HG03025 (cell line): ENCODE data around the gene PRRT1B.
"Not testable (repeated sequence)": the region's sequence is repeated elsewhere in the genome, so short reads cannot be mapped to it uniquely, and the experiment has no call there.

Source experiments
- ATAC-seq: cut with Tn5 transposase; IDR thresholded peaks from one replicate; pipeline ENCODE4 v1.9.1; 2021; ENCODE audit warnings: mild to moderate bottlenecking, moderate library complexity; ENCODE audit not compliant: unreplicated experiment, low FRiP score

PRRT1B gene

DNA sequence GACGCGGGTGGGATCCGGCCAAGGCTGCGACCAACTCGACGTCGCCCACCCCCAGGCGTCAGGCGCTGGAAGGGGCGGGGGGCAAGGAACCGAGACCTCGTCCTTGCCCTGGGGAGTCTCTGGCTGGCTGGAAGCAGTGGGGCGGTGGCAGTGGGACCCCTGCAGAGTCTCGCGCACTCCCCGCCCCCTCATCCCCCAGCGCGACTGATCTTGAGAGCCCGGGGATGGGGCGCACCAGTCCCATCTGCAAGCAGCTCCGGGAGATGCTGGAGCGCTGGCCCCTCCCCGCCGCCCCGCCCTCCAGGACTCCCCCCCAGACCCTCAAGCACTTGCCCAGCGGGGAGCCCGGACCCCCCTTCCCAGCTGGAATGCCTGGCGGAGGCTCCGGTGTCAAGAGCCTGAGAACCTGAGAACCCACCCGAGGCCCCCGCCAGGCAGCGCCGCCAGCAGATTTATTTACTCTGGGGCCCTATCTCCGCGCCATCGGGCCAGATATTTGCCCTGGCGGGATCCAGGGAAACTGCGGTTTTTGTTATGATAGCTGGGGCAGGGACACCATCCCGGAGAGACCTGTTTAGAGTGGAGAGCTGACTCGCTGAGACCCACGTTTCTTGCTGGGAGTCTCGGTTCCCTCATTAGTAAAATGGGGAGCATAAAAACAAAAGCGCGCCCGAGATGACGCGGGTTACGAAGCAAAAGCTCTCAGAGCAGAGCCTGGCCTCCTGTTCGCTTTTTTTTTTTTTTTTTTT, 1.2 kb downstream of the PRRT1B start:
- ATAC-seq: no peak

DNA sequence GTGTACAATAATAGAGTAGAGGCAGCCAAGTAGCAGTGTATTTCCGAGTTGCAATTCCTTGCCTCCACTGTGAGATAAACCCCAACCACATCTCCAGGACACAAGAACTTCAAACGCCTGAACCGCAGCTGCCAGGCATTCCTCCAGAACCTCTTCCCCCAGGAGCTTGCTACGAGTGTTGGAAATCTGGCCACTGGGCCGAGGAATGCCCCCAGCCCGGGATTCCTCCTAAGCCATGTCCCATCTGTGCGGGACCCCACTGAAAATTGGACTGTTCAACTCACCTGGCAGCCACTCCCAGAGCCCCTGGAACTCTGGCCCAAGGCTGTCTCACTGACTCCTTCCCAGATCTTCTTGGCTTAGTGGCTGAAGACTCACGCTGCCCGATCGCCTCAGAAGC, 3.9 kb downstream of the PRRT1B start:
- ATAC-seq: not testable (repeated sequence)

DNA sequence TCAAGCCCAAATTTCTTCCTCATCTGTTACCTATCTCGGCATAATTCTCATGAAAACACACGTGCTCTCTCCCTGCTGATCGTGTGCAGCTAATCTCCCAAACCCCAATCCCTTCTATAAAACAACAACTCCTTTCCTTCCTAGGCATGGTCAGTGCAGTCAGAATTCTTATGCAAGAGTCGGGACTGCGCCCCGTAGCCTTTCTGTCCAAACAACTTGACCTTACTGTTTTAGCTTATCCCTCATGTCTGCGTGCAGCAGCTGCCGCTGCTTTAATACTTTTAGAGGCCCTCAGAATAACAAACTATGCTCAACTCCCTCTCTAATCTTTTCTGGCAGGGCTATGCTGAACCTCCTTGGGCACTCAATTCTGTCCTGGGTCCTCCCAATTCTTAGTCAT, 5.1 kb downstream of the PRRT1B start:
- ATAC-seq: not testable (repeated sequence)

DNA sequence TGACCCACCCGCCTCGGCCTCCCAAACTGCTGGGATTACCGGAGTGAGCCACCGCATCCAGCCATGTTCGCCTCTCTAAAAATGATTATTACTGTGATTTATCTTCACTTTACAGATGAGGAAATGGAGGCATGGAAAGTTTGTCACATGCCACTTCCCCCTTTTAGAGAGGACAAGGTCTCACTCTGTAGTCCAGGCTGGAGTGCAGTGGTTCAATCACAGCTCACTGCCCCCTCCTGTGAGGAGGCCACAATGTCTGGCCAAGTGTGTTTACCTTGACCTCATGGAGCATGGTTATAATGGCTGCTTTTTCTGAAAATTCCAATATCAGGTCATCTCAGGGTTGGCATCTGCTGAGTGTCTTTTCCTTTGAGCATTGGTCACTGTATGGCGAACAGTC, 6.7 kb downstream of the PRRT1B start:
- ATAC-seq: no peak

DNA sequence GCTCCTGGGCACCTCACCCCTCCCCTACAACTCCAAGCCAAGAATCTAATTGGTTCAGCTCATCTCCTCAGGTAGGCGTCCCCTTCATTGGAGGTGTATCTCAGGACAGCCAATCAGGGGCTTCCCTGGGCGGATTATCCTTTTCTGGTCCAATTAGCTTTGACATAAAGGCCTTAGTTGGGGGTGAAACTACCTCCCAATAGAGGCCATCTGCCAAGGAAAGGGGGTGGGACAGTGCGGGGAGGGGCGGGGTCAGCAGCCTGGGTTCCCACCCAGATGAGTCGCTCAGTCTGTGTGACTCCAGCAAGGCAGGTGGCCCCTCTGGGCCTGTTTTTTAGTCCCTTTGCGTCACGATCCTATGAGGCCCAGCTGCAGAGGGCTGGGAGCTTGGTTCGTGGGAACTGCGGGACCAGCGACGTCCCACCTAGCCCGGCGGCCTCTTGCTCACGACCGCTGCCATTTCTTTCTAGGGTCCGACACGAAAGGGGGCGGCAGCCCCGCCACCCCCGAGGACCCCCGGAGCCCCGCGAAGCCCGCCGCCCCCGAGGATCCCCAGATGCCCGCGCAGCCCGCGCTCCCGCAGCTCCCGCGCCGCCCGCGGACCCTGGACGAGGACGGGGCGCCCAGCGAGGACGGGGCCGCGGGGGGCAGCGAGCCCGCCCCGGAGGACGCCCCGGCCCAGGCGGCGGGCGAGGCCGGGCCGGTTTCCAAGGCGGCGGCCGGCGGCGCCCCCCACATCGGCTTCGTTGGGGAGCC, 8.9 kb downstream of the PRRT1B start:
- ATAC-seq: no peak

DNA sequence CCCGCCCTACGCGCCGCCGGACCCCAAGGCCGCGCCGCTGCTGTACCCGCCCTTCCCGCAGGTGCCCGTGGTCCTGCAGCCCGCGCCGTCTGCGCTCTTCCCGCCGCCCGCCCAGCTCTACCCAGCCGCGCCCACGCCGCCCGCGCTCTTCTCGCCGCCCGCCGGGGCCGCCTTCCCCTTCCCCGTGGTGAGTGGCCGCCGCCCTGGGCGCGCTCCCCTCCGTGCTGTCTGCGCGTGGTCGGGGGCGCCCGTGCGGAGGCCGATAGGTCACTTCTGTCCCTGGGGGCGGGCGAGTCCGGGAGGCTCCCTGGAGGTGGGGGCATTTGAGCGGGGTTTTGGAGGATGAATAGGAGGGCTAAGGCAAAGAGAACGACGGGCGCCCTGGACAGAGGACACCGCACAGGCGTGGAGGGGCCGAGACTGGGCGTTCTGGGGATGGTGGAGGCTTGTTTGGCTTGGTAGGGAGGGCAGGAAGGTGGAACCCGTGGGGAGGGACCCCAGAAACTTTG, 9.6 kb downstream of the PRRT1B start:
- no peak for ATAC-seq

DNA sequence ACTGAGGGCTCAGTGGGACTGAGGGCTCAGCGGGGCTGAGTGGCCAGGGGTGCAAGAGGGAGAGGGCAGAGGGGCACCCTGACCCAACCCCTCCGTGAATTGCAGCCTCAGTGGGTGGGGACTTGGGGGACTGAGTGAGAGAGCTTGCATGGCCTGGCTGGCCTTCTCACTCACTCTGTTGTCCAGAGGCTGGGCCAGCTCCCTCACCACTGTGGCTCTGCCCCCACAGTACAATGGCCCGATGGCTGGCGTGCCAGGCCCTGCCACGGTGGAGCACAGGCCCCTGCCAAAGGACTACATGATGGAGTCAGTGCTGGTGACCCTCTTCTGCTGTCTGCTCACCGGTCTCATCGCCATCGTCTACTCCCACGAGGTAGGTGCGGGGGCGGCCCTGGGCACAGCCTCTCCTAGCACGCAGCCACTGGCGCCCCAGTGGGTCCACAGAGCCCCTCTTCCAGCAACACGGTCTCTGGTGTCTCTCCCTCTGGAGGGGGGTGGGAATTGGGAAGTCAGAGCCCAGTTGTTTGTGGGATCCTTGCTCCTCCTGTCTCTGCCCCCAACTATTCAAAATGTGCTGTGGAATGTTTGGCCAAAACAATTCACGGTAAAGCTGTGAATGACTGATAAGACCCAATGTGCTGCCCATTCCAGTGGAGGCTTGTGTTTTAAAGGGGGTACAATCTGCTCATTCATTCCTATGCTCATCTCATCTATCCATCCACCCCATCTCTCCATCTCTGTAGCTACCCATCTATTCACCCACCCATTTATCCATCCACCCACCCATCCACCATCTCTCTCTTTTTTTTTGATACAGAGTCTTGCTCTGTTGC, 10.7 kb downstream of the PRRT1B start:
- ATAC-seq: no peak

DNA sequence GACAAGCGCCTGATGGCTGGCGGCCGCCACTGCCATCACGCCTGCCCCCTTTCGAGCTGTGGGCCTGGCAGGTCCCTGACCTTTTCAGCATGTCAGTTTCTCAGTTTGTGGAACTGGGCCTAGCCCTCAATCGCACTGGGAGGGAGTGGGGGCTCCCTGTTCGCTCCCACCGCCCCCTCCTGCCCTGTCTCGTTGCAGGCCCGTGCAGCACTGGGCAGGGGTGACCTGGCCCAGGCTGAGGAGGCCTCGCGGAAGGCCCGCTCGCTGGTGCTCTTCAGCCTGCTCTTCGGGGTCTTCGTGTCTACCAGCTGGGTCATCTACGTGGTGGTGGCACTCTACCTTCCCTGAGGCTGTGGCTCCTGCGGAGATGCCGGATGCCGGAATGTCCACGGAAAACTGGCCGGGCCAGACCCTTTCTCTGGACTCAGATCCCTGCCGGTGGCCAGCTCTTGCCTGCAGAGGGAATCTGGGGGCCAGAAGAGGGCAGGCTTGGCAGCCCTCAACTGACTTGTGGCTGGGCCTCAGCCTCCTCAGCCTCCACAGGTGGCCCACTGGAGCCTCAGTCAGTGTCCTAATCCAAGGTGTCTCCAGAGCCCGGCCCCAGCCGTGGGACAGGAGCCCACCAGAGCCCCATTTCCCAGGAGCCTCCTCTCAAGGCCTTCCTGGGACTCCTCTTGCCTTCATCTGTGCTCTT, 12.7 kb downstream of the PRRT1B start:
- no peak for ATAC-seq

DNA sequence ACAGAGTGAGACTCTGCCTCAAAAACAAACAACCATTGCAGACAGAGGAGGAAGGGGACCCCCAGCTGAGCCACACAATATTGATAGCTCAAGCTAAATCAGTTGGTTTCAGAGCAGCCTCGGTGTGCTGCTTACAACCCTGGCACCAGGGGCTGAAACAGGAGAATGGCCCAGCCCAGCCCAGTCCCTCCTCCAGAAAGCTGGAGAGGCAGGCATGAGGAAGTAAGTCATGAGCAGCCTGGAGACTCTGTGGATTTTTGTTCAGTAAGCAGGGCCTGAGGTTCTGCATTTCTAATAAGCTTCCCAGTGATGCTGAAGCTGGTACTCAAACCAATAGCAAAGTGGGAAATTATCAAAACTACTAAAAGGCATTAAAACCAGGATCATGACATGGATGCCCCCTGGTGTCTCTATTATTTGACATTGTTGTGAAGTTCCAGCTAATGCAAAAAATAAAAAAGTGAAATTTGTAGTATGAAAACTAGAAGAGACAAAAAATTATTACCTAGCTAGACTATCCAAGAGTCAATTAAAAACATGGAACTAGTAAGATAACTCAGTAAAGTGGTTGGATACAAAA, 14.2 kb downstream of the PRRT1B start:
- no peak for ATAC-seq

DNA sequence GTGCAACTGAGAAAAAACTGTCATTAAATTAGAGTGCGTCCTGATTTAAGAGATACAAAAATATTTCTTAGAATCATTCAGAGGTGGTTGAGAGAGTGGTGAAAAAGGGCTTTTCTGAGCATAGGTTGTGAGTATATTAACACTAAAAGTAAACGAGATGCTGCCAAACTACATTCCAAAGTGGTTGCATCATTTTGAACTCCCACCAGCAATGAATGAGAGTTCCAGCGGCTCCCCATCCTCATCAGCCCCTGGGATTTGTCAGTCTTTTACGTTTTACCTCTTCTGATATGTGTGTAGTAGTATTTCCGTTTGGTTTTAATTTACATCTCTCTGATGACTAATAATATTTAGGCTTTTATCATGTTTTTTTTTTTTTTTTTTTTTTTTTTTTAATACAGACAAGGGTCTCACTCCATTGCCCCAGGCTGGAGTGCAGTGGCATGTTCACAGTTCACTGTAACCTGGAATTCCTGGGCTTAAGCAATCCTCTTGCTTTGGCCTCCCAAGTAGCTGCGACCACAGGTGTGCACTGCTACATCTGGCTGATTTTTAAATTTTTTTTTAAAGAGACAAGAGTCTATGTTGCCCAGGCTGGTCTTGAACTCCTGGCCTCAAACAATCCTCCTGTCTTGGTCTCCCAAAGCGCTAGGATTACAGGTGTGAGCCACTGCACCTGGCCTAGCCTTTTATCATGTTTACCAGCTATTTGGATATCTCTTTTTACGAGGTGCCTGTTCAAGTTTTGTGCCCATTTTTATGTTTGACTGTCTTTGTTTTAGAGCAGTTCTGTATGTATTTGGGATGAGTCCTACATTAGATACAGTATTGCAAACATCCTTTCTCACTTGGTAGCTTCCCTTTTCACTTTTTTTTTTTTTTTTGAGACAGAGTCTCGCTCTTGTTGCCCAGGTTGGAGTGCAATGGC, 17.0 kb downstream of the PRRT1B start:
- no peak for ATAC-seq

DNA sequence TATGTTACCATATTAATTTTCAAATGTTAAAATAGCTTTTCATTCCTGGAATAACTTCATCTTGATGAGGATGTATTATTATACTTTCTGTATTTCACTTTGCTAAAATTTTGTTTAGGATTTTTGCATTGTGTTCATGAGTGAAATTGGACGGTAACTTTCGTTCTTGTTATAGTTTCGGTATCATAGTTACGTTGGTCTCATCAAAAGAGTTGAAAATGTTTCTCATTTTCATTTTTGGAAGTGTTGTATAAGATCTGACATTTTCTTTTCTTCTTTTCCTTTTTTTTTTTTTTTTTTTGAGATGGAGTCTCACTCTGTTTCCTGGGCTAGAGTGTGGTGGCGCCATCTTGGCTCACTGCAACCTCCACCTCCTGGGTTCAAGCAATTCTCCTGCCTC, 20.0 kb downstream of the PRRT1B start:
- no peak for ATAC-seq

DNA sequence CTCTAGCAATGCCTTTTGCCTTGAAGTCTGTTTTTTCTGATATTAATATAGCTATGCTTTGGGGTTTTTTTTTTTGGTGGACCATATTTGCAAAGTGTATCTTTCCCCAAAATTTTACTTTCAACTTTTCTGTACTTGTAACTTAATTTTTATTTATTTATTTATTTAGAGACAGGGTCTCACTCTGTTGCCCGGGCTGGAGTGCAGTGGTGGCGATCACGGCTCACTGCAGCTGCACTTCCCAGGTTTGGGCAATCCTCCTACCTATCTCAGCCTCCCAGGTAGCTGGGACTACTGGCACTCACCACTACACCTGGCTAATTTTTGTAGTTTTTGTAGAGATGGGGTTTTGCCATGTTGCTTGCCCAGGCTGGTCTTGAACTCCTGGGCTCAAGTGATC, 20.8 kb downstream of the PRRT1B start:
- no peak for ATAC-seq

DNA sequence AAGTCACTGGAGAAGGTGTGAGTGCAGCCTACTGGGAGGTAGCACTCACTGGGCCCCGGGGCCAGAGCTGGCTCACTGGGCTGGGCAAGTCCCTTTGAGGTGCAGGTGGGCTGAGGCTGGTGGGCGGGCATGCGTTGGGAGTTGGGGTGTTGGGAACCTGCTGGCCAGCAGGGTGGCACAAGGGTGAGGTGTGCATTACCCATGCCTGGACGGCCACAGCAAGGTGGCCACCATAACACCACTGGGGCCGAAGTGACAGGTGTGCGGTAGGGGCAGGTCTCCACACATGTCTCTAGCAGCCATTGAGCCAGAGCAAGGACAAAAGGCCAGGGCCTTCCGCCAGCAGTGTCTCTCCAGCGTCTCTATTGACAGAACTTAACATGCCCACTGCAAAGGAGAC, 22.6 kb downstream of the PRRT1B start:
- ATAC-seq: no peak

DNA sequence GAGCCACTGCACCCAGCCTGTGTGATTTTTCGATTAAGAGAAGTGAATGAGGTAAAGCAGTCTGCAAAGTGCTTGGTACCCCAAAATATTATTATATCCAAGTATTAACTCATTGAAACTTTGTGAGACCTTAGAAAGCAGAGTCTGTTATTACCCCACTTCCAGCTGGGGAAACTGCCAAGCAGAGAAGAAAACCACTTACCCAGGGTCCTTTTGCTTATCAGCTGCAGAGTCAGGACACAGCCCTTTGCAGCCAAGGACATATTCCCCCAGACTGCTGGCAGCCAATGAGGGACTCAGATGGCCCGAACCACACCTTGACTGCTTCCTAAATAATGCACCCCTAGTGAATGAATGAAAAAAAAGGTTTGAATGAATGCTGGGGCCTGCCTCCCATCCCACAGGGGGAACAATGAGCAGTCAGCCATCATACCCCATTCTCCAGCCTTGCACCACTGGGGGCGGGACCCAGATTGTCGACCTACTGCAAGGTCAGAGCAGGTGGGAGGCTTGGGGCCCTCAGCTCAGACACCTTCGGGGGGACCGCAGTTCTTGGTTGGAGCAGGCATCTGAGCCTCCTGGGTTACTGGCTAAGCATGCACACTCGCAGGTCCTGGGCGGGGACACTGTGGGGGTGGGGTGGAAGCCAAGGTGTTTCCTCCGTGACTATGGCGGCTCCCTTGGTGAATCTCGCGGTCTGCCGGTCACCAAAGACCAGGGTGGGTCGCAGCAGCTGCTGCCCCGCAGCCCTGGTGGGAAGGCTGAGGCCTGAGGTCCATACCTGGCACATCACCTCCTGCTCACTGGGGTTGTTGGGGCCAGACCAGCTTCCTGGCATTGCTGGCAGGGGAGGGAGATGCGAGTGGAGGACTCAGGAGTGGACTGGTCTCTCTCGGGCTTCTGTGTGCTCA, 29.7 kb downstream of the PRRT1B start:
- no peak for ATAC-seq

DNA sequence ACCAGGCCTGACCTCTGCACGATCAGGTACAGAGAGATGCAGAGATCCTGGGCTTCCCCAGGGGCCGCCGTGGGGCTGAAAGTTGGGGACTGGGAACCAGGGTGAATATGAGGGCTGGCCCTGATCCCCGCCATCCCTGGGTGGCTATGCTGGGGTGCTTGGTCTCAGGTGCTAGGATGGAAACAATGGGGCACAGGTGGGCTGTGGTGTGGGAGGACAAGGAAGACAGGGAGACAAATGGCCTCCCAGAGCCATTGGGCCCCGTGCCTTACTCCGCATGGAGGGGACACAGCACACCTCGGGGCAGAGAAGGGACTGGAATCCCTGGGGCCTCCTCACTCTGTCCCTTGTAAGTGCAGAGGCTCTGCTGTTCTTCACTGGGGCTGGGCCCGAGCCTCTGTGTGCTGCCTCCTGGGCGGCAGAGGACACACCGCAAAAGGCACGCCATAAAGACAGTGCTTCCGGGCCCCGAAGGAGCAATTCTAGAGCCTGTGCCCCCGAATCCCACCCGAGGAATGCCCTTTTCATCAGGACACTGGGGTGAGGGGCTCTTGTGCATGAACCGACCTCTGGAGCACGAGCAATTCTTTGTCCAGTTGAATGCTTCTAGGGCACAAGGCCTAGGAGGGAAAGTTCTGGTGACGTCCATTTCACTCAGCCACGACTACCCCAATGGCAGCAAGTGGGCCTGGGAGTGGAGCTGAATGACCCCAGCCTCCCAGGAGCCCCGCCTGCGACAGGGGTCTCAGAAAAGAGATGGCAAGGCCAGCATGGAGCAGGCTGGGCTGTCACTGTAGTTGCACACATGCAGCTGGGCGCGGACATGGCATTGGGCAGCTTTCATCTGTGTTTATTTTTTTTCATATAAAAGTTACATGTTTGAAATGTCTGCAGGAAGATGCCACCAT, 30.9 kb downstream of the PRRT1B start:
- no peak for ATAC-seq

DNA sequence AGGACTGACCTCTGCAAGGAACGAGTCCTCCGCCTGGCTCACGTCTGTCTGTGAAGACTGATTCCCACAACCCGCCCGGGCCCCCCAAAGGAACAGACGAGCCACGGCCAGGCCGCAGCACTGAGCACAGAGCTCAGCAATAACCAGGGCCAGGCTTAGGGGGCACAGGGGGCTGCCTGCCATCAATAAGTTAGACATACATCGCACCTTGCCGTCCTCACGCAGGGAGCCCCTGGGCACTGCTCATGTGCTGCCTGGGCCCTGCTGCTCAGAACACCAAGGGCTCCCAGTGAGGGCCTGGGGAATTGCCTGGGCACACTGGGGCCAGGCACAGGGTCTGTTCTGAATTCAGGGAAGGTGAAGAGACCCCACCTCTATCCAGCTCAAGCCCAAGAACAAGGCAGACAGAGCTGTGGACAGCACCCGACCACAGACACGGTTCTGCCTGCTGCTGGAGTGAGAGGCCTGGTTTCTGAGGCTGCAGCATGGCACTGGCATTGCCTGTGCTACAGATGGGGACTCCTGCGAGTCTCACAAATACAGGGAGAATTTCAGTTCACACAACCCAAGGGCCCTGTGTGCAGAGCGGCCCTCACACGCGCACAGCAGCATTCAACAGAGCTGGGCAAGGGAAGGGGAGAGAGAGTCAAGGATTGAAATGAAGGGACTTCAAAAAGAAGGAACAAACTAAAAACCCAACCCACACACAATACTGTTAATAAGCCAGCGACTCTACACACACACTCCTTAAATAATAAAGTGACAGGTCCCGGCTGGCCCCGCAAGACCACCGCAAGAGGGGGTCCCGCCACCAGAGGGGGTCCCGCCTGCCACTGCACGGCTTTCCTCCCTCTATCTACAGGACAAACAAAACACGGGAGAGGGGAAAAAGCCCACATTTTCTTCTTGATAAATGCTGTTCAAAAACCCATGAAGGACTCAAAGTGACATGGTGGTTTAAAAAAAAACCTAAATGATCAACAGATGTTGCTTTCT, 32.0 kb downstream of the PRRT1B start:
- no peak for ATAC-seq
